Right lobe of liver (tissue), 6 donors: ENCODE results near the gene GLYATL1. TPM values are rescaled to one million over a fixed set of nuclear protein-coding genes. Genes with fewer than 3 reads are reported as not detected.

Source experiments
- ATAC-seq, 4 donors: fragments of 200-7000 bp; cut with Tn5 transposase; one replicate each; pipeline ENCODE4 v1.9.1; 2020; ENCODE audit warnings: mild to moderate bottlenecking in 4 of 4, moderate library complexity in 4 of 4
- DNase-seq, 3 donors: peaks; one replicate each; pipeline ENCODE4 v3.0.0-alpha.2; 2020
- H3K27ac ChIP-seq, 3 donors: fragments of 200-600 bp; one replicate each; pipeline ENCODE4 v1.8.0; 2022
- H3K27me3 ChIP-seq, 2 donors: fragments of 200-600 bp; one replicate each; pipeline ENCODE4 v1.8.0; 2022
- H3K36me3 ChIP-seq, 4 donors: fragments of 200-600 bp; sonication (generic) in 1 of 4; one replicate each; pipeline versions ENCODE4 v1.5.1 to v1.8.0; 2017 to 2022; ENCODE audit warnings: control low read depth in 1 of 4
- H3K4me1 ChIP-seq, 4 donors: fragments of 200-600 bp; sonication (generic) in 1 of 4; one replicate each; pipeline versions ENCODE4 v1.5.1 to v1.8.0; 2017 to 2022; ENCODE audit warnings: control low read depth in 1 of 4
- H3K4me3 ChIP-seq, 3 donors: fragments of 200-600 bp; one replicate each; pipeline ENCODE4 v1.8.0; 2022
- H3K9me3 ChIP-seq, 4 donors: fragments of 200-600 bp; sonication (generic) in 1 of 4; one replicate each; pipeline versions ENCODE4 v1.5.1 to v1.8.0; 2017 to 2022; ENCODE audit warnings: control low read depth in 1 of 4
- POLR2A ChIP-seq: fragments of 450-650 bp; IDR thresholded peaks from one replicate; pipeline ENCODE4 v1.6.1; 2017; ENCODE audit warnings: antibody characterized with exemption, mild to moderate bottlenecking
- WGBS: methylation state at CpG from one replicate; pipeline ENCODE4 v1.1.6; 2018; ENCODE audit warnings: low coverage, low lambda C conversion rate; ENCODE audit not compliant: insufficient coverage; ENCODE audit errors: missing lambda C conversion rate; 5-methylcytosine and 5-hydroxymethylcytosine counted together
- intact Hi-C, 2 donors: fragments of 100-400 bp; cut with DNase I; formaldehyde crosslinking; loops; one replicate each; pipeline versions ENCODE4 v1.11.2 to v1.14.1; 2022
- total RNA-seq, 6 experiments: library from RNA; depleted of rRNA in 2 of 6; stranded (reverse); fragments of >200 nt in 2 of 6; fragmentation: NEBNext Ultra II Directional in 3 of 6; extraction: Animal tissue kit (Norgen Biotek cat#: 25700) in 3 of 6; gene quantifications; one replicate each; pipeline versions ENCODE4 v1.1.0 to v1.2.4, GENCODE V29; 2016 to 2023
- TF ChIP-seq, protein P1 (sequence below), 4 donors: fragments of 200-600 bp in 3 of 4; fragments of 450-650 bp in 1 of 4; IDR thresholded peaks; one replicate each; pipeline versions ENCODE4 v1.5.1 to v1.8.0; 2016 to 2022; ENCODE audit warnings: antibody characterized with exemption in 4 of 4, mild to moderate bottlenecking in 2 of 4
- donor health status: DM: no; HTN: yes; CAD: no.
- donor health status: DM: no; HTN: no; CAD: no.
- donor health status: DM: no; HTN: no; CAD: no.
- donor health status: DM: no; HTN: yes; CAD: no.
- donor health status: DM: no; HTN: yes; CAD: no.

GLYATL1 gene
- total RNA-seq, 6 experiments from 2014 or later = 200 to 425 (median 351) TPM

DNA sequence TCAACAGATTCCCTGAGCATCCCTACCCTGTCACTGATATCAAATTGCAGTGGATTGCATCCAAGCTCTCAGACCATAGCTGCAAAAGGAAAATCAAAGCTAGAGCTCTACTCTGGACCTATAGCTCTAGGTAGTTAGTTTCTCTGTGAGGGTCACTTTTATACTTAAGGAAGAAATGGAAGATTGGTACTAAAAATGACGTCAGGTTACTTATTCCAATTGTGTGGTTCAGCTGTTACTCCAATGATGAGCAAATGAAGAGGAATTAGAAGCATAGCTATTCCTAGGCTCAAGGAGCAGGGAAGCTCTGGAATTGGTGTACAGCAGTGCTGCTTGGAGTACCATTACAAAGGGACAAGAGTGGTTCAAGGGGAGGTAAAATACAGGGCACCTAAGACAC is 36.4 kb upstream of the GLYATL1 start:
- Histone ChIP-seq H3K4me3 (no peak overlapping the region), H3K27me3 (no peaks in the 10 kb centered on the region), H3K27ac (no peak overlapping the region), H3K36me3 (no peaks in the 10 kb centered on the region), H3K4me1 (peaks cover 0 to 15% (median 3%) of the 10 kb centered on the region in 4 donors), H3K9me3 (no peaks in the 10 kb centered on the region)
- 75% methylated on average over 1 of the region's 1 CpG for WGBS
- ATAC-seq = no peak
- intact Hi-C loops = no loop called here
- DNase-seq = no peak
- no peak for TF ChIP-seq POLR2A
- TF ChIP-seq, protein P1, sequence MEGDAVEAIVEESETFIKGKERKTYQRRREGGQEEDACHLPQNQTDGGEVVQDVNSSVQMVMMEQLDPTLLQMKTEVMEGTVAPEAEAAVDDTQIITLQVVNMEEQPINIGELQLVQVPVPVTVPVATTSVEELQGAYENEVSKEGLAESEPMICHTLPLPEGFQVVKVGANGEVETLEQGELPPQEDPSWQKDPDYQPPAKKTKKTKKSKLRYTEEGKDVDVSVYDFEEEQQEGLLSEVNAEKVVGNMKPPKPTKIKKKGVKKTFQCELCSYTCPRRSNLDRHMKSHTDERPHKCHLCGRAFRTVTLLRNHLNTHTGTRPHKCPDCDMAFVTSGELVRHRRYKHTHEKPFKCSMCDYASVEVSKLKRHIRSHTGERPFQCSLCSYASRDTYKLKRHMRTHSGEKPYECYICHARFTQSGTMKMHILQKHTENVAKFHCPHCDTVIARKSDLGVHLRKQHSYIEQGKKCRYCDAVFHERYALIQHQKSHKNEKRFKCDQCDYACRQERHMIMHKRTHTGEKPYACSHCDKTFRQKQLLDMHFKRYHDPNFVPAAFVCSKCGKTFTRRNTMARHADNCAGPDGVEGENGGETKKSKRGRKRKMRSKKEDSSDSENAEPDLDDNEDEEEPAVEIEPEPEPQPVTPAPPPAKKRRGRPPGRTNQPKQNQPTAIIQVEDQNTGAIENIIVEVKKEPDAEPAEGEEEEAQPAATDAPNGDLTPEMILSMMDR (IDR thresholded peaks at IDR 0.05) = no peak

DNA sequence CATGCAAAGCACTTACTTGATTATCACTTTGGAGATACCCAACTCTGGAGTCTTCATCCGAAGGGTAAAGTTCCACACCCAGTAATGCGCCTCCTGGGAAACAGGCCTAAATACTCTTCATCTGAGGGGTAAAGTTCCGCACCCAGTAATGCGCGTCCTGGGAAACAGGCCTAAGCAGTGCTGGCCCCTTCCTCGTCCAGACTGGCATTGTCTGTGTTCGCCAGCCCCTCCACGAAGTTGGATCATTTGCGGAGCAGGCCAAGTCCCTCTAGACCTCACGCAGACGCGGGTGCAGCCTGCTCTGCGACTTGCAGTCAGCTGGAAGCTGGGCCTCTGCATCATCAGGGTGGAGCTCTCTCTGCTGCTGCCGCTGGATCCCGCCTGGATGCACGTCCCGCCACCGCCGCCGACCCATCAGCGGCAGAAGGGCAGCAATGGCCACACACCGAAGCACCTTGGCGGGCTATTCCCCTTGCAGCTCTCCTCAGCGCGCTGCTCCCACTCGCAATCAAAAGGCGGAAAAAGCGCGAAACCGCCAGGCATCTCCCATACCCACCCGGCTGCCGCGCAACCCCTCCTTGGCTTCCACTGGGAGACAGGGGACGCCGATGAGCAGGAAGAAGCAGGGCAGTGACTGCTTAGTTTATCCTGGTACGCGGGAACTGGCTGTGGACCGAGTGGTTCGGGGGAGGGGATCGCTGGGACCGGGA is 34.1 kb upstream of the GLYATL1 start:
- ATAC-seq (peak; percentile 7 to 44 (median 20)), DNase-seq (peak in 1 of 3 donors; percentile 54)
- no peaks in the 10 kb centered on the region for H3K27me3 ChIP-seq
- no peaks in the 10 kb centered on the region for H3K9me3 ChIP-seq
- no peaks in the 10 kb centered on the region for H3K36me3 ChIP-seq
- H3K27ac ChIP-seq = no peak overlapping the region
- H3K4me1 ChIP-seq = peaks cover 0 to 15% (median 3%) of the 10 kb centered on the region in 4 donors
- intact Hi-C loops = no loop called here
- peak overlapping the region in 2 of 3 donors; percentile 18 to 28 for H3K4me3 ChIP-seq
- 61% methylated on average over 7 of the region's 41 CpGs for WGBS
- TF ChIP-seq POLR2A = no peak
- TF ChIP-seq, protein P1 (IDR thresholded peaks at IDR 0.05) = no peak

DNA sequence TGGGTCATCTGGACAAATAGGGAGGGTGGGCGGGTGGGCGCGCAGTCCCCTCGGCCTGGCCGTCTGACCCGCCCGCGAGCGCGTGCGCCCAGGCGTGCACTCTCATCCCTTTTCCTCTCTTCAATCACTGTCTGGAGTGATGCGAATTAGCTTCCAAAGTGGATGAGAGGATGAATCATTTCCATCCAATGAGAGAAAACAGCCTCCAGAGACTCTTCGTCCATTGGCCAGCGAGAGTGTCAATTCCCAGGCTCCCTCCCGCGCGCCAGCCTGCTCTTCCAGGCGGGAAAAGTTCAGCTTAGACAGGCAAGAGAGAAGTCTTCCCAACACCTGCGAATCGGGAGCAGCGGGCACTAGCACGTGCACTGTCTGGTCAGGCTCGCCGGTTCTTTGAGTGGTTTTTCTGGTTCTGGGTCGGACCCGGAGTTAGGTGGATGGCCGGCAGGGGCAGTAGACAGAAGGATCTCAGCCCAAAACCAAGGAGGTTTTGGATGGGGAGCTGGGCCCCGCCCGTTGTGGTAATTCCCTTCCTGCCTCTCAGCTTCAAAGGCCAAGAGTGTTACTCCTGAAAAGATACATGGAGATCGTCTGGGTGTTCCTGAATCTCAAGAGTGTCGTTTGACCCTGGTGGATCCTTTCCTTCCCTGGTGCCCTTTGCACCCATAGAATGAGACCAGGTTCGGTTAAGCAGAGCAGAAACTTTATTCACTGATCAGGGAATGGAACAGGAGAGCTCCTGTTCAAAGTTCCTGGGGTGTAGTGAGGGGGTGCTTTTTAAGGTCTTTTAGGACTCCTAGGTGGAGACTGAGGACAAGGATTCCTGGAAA is 33.4 kb upstream of the GLYATL1 start:
- DNase-seq = peak; percentile 55 to 71 (median 65)
- no peaks in the 10 kb centered on the region for H3K9me3 ChIP-seq
- H3K27me3 ChIP-seq = no peaks in the 10 kb centered on the region
- H3K4me1 ChIP-seq = peaks cover 0 to 11% (median 3%) of the 10 kb centered on the region in 4 donors
- intact Hi-C loops = no loop called here
- H3K36me3 ChIP-seq = no peaks in the 10 kb centered on the region
- no peak overlapping the region for H3K27ac ChIP-seq
- peak overlapping the region in 2 of 3 donors; percentile 18 to 28 for H3K4me3 ChIP-seq
- 16% methylated on average over 25 of the region's 33 CpGs for WGBS
- TF ChIP-seq, protein P1 (IDR thresholded peaks at IDR 0.05) = peak in 1 of 4 donors; percentile 13
- no peak for TF ChIP-seq POLR2A
- ATAC-seq = peak; percentile 82 to 90 (median 86)

DNA sequence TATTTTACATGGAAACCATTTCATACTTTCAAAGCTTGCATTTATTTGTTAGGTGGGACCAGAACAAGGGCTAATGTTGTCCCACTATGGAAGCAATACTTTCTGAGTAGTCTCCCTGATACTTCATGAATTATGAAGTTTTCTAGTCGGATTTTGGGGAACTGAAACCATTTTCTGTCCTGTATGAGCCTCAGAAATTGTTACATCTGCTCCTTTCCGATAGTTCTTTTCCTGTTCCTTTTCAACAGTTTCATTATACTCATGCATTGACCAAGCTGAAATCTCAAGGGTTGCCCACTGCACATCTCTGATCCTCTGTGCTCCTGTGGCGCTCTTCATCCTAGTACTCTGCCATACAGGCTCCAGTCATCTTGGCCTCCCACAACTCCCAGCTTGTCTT is 31.5 kb upstream of the GLYATL1 start:
- TF ChIP-seq, protein P1 (IDR thresholded peaks at IDR 0.05) = no peak
- no peak for TF ChIP-seq POLR2A
- Histone ChIP-seq H3K36me3 (no peaks in the 10 kb centered on the region), H3K27ac (no peak overlapping the region), H3K9me3 (no peaks in the 10 kb centered on the region), H3K4me1 (peaks cover 0 to 11% (median 3%) of the 10 kb centered on the region in 4 donors), H3K4me3 (no peak overlapping the region), H3K27me3 (no peaks in the 10 kb centered on the region)
- 61% methylated on average over 2 of the region's 3 CpGs for WGBS
- DNase-seq = no peak
- intact Hi-C loops = no loop called here
- ATAC-seq = peak in 1 of 4 donors; percentile 36
